H9 (cell line): ENCODE data around the gene ZWILCH. TPM values are rescaled to one million over a fixed set of nuclear protein-coding genes. Genes with fewer than 3 reads are reported as not detected.

Experiments used
- DNase-seq: peaks from one replicate; pipeline ENCODE4 v3.0.0-alpha.2; 2017
- H2AFZ ChIP-seq: one replicate; pipeline ENCODE4 v1.6.1; 2013; ENCODE audit warnings: mild to moderate bottlenecking, low read length, control low read depth, moderate library complexity
- H2AK5ac ChIP-seq: 2 replicates; pipeline ENCODE4 v1.6.1; 2013; ENCODE audit warnings: low read length, control low read depth, mixed read lengths; ENCODE audit not compliant: insufficient read length
- H2BK120ac ChIP-seq: one replicate; pipeline ENCODE4 v1.6.1; 2013; ENCODE audit warnings: low read depth, mild to moderate bottlenecking, low read length, control low read depth, inconsistent platforms; ENCODE audit not compliant: poor library complexity, severe bottlenecking
- H2BK12ac ChIP-seq: 2 replicates; pipeline ENCODE4 v1.6.1; 2013; ENCODE audit warnings: low read length, control low read depth, mixed read lengths, low read depth; ENCODE audit not compliant: insufficient read length
- H2BK15ac ChIP-seq: 2 replicates; pipeline ENCODE4 v1.6.1; 2013; ENCODE audit warnings: low read depth, low read length, control low read depth
- H2BK20ac ChIP-seq: one replicate; pipeline ENCODE4 v1.6.1; 2013; ENCODE audit warnings: low read depth, mild to moderate bottlenecking, low read length, control low read depth, inconsistent platforms; ENCODE audit not compliant: poor library complexity, severe bottlenecking
- H2BK5ac ChIP-seq: 2 replicates; pipeline ENCODE4 v1.6.1; 2013; ENCODE audit warnings: low read length, control low read depth, mixed read lengths; ENCODE audit not compliant: insufficient read length
- H3K14ac ChIP-seq: 2 replicates; pipeline ENCODE4 v1.6.1; 2013; ENCODE audit warnings: low read length, control low read depth; ENCODE audit not compliant: insufficient read depth
- H3K18ac ChIP-seq: 2 replicates; pipeline ENCODE4 v1.6.1; 2013; ENCODE audit warnings: low read depth, mild to moderate bottlenecking, mixed read lengths, low read length, control low read depth; ENCODE audit not compliant: insufficient read length
- H3K23ac ChIP-seq: 2 replicates; pipeline ENCODE4 v1.6.1; 2013; ENCODE audit warnings: low read length, control low read depth, mixed read lengths, low read depth; ENCODE audit not compliant: insufficient read length
- H3K23me2 ChIP-seq: 2 replicates; pipeline ENCODE4 v1.6.1; 2013; ENCODE audit warnings: low read depth, mild to moderate bottlenecking, mixed read lengths, low read length, control low read depth; ENCODE audit not compliant: insufficient read length, poor library complexity, severe bottlenecking
- H3K27ac ChIP-seq: 2 replicates; pipeline ENCODE4 v1.5.1; 2013; ENCODE audit warnings: low read length, control low read depth, mixed read lengths, low read depth; ENCODE audit not compliant: insufficient read length
- H3K27me3 ChIP-seq: 2 replicates; pipeline ENCODE4 v1.6.1; 2013; ENCODE audit warnings: low read length, control low read depth, inconsistent platforms; ENCODE audit not compliant: insufficient read depth
- H3K4ac ChIP-seq: 2 replicates; pipeline ENCODE4 v1.6.1; 2013; ENCODE audit warnings: low read depth, mild to moderate bottlenecking, control low read depth, inconsistent platforms, low read length, moderate library complexity
- H3K4me1 ChIP-seq: 2 replicates; pipeline ENCODE4 v1.6.1; 2013; ENCODE audit warnings: low read length, control low read depth, inconsistent platforms; ENCODE audit not compliant: insufficient read depth
- H3K4me2 ChIP-seq: 2 replicates; pipeline ENCODE4 v1.6.1; 2013; ENCODE audit warnings: low read length, control low read depth, mixed read lengths; ENCODE audit not compliant: insufficient read length, insufficient read depth
- H3K56ac ChIP-seq: 2 replicates; pipeline ENCODE4 v1.6.1; 2013; ENCODE audit warnings: low read depth, mild to moderate bottlenecking, mixed read lengths, low read length, control low read depth; ENCODE audit not compliant: insufficient read length
- H3K79me1 ChIP-seq: 2 replicates; pipeline ENCODE4 v1.6.1; 2013; ENCODE audit warnings: low read depth, mild to moderate bottlenecking, moderate library complexity, low read length, control low read depth, inconsistent platforms; ENCODE audit not compliant: insufficient read depth, poor library complexity, severe bottlenecking
- H3K79me2 ChIP-seq: 2 replicates; pipeline ENCODE4 v1.6.1; 2013; ENCODE audit warnings: low read length, control low read depth, inconsistent platforms; ENCODE audit not compliant: insufficient read depth
- H3K9ac ChIP-seq: 2 replicates; pipeline ENCODE4 v1.6.1; 2013; ENCODE audit warnings: low read length, control low read depth, mixed read lengths; ENCODE audit not compliant: insufficient read length; ENCODE audit errors: extremely low read depth
- H3K9me3 ChIP-seq: one replicate; pipeline ENCODE4 v1.6.1; 2013; ENCODE audit warnings: low read depth, low read length, inconsistent platforms; ENCODE audit not compliant: control insufficient read depth
- H3T11ph ChIP-seq: one replicate; pipeline ENCODE4 v1.6.1; 2013; ENCODE audit warnings: mild to moderate bottlenecking, low read length, control low read depth, inconsistent platforms
- H4K20me1 ChIP-seq: one replicate; pipeline ENCODE4 v1.6.1; 2013; ENCODE audit not compliant: control insufficient read depth, insufficient read length, insufficient read depth
- H4K5ac ChIP-seq: 2 replicates; pipeline ENCODE4 v1.6.1; 2013; ENCODE audit warnings: low read depth, mild to moderate bottlenecking, mixed read lengths, low read length, control low read depth; ENCODE audit not compliant: insufficient read length
- H4K8ac ChIP-seq: replicated peaks from 2 replicates; pipeline ENCODE4 v1.6.1; 2013; ENCODE audit warnings: low read length, control low read depth, mixed read lengths, low read depth; ENCODE audit not compliant: insufficient read length
- H4K91ac ChIP-seq: 2 replicates; pipeline ENCODE4 v1.6.1; 2013; ENCODE audit warnings: low read depth, mild to moderate bottlenecking, moderate library complexity, mixed read lengths, low read length, control low read depth; ENCODE audit not compliant: insufficient read length
- H3K27ac Mint-ChIP-seq, 3 experiments: 2 replicates in 2 of 3; 3 replicates in 1 of 3; pipeline ENCODE4 v1.8.0; 2020 to 2021; ENCODE audit warnings: mixed read lengths in 3 of 3, mild to moderate bottlenecking in 1 of 3, moderate library complexity in 1 of 3
- H3K27me3 Mint-ChIP-seq: 2 replicates; pipeline ENCODE4 v1.8.0; 2021; ENCODE audit warnings: low read depth, mild to moderate bottlenecking, moderate library complexity, mixed read lengths
- H3K36me3 Mint-ChIP-seq, 3 experiments: 2 replicates in 2 of 3; 3 replicates in 1 of 3; pipeline ENCODE4 v1.8.0; 2020 to 2021; ENCODE audit warnings: low read depth in 3 of 3, mixed read lengths in 3 of 3; ENCODE audit not compliant: insufficient read depth in 1 of 3
- H3K4me1 Mint-ChIP-seq, 2 experiments: 2 replicates each; pipeline ENCODE4 v1.8.0; 2020; ENCODE audit warnings: mixed read lengths in 2 of 2
- H3K4me3 Mint-ChIP-seq, 2 experiments: 2 replicates in 1 of 2; 3 replicates in 1 of 2; pipeline ENCODE4 v1.8.0; 2020 to 2021; ENCODE audit warnings: mild to moderate bottlenecking in 2 of 2, mixed read lengths in 2 of 2, moderate library complexity in 1 of 2
- H3K9me3 Mint-ChIP-seq, 2 experiments: 2 replicates in 1 of 2; 3 replicates in 1 of 2; pipeline ENCODE4 v1.8.0; 2020; ENCODE audit warnings: mild to moderate bottlenecking in 2 of 2, mixed read lengths in 2 of 2, moderate library complexity in 1 of 2
- CTCF ChIP-seq: fragments of 200-600 bp; sonication (generic); conservative IDR thresholded peaks from 3 replicates; pipeline ENCODE4 v1.8.0; 2021; ENCODE audit warnings: antibody characterized with exemption, mild to moderate bottlenecking
- WGBS: extraction: QIAGEN DNeasy Blood & Tissue Kit; methylation state at CpG from one replicate; pipeline ENCODE4 v1.1.7; 2013; ENCODE audit warnings: missing lambda C conversion rate, low lambda C conversion rate, mixed read lengths; ENCODE audit not compliant: insufficient read length; ENCODE audit errors: extremely low coverage; 5-methylcytosine and 5-hydroxymethylcytosine counted together
- total RNA-seq: library from RNA; stranded (reverse); gene quantifications from 2 replicates; pipeline ENCODE4 v1.2.1, GENCODE V29; 2021

ZWILCH gene
- total RNA-seq, 1 experiment from 2014 or later: 47.2 TPM

GRCh38 chr15:66515901-66516322 lies 10.8 kb downstream of the ZWILCH start:
- Histone ChIP-seq H2BK12ac (no peak overlapping the region), H3K9me3 (no peaks in the 10 kb centered on the region), H3K23ac (no peak overlapping the region), H3K79me1 (no peaks in the 10 kb centered on the region), H2BK15ac (no peak overlapping the region), H2AK5ac (no peak overlapping the region), H2BK20ac (no peak overlapping the region), H2BK120ac (no peak overlapping the region), H3K23me2 (no peaks in the 10 kb centered on the region), H2AFZ (no peak overlapping the region), H4K8ac (no peak overlapping the region), H2BK5ac (no peak overlapping the region), H3K18ac (no peak overlapping the region), H4K20me1 (no peaks in the 10 kb centered on the region), H3T11ph (no peak overlapping the region), H3K27ac (no peak overlapping the region), H3K27me3 (no peaks in the 10 kb centered on the region), H4K5ac (no peak overlapping the region), H3K4ac (no peak overlapping the region), H3K4me2 (no peak overlapping the region), H3K79me2 (no peaks in the 10 kb centered on the region), H3K4me1 (no peaks in the 10 kb centered on the region), H3K56ac (no peak overlapping the region), H3K9ac (no peak overlapping the region), H3K14ac (no peak overlapping the region), H4K91ac (no peak overlapping the region)
- Mint-ChIP-seq H3K27ac (peak overlapping the region in 2 of 3 experiments; percentile 71 to 87; a peak in 4 of 7 replicates), H3K27me3 (no peaks in the 10 kb centered on the region), H3K4me3 (no peak overlapping the region), H3K4me1 (peaks cover 6 to 14% of the 10 kb centered on the region in 2 experiments), H3K36me3 (peaks cover 12 to 56% (median 45%) of the 10 kb centered on the region in 3 experiments), H3K9me3 (no peaks in the 10 kb centered on the region)
- no peak for DNase-seq
- WGBS: no CpG with 5 or more reads among the region's 2 CpGs
- TF ChIP-seq CTCF: no peak
